GM19463 (cell line): ENCODE results near the gene SHISAL1.

Experiments used
- ATAC-seq: cut with Tn5 transposase; IDR thresholded peaks from one replicate; pipeline ENCODE4 v1.9.1; 2021; ENCODE audit warnings: mild to moderate bottlenecking, moderate library complexity; ENCODE audit not compliant: unreplicated experiment

SHISAL1 gene

GRCh38 chr22:44266796-44267760 lies 45.7 kb downstream of the SHISAL1 start:
- ATAC-seq: no peak

- no peak for ATAC-seq
Measured at GRCh38 chr22:44263547-44263946, 49.2 kb downstream of the SHISAL1 start.

- no peak for ATAC-seq
Measured at GRCh38 chr22:44261861-44262595, 50.7 kb downstream of the SHISAL1 start.

GRCh38 chr22:44261164-44261860 lies 51.4 kb downstream of the SHISAL1 start:
- ATAC-seq: no peak

GRCh38 chr22:44260216-44261035 lies 52.3 kb downstream of the SHISAL1 start:
- ATAC-seq: no peak

- no peak for ATAC-seq
Measured at GRCh38 chr22:44259366-44260215, 53.2 kb downstream of the SHISAL1 start.

- no peak for ATAC-seq
Measured at GRCh38 chr22:44256556-44257485, 55.9 kb downstream of the SHISAL1 start.

GRCh38 chr22:44256085-44256484 lies 56.7 kb downstream of the SHISAL1 start:
- no peak for ATAC-seq

GRCh38 chr22:44254811-44255210 lies 57.9 kb downstream of the SHISAL1 start:
- no peak for ATAC-seq

- no peak for ATAC-seq
Measured at GRCh38 chr22:44249376-44250147, 63.2 kb downstream of the SHISAL1 start.

- no peak for ATAC-seq
Measured at GRCh38 chr22:44248926-44249325, 63.8 kb downstream of the SHISAL1 start.

GRCh38 chr22:44247923-44248892 lies 64.5 kb downstream of the SHISAL1 start:
- no peak for ATAC-seq

GRCh38 chr22:44247346-44247745 lies 65.4 kb downstream of the SHISAL1 start:
- ATAC-seq: no peak

- ATAC-seq: no peak
Measured at GRCh38 chr22:44246615-44247326, 66.0 kb downstream of the SHISAL1 start.

- ATAC-seq: no peak
Measured at GRCh38 chr22:44245867-44246266, 66.9 kb downstream of the SHISAL1 start.

- no peak for ATAC-seq
Measured at GRCh38 chr22:44245438-44245837, 67.3 kb downstream of the SHISAL1 start.
